Stimulated activated CD4-positive, alpha-beta T cell treated with anti-CD3 and anti-CD28 coated beads, Interleukin-4, amount 100 ng/mL, for 4 hours (primary cell): ENCODE data around the gene COPRS.
A peak's percentile ranks its signal among the peaks of the same experiment; 100 is the strongest.

ENCODE experiments used
- DNase-seq, 2 experiments: peaks; one replicate each; pipeline ENCODE4 v3.0.0-alpha.2; 2020

COPRS gene

GRCh38 chr17:31858642-31859486 is at the start of gene COPRS:
TSS of gene COPRS (minus strand) at chr17:31859244. CDS start at chr17:31859199, 45 bp downstream.
- peak; percentile 71 to 85 for DNase-seq

- DNase-seq, result no peak
Observed at GRCh38 chr17:31908386-31908785, 49.3 kb upstream of the COPRS start.

GRCh38 chr17:31907342-31907962 is 48.4 kb upstream of the COPRS start:
- DNase-seq, result no peak

- no peak for DNase-seq
Observed at GRCh38 chr17:31903401-31903800, 44.4 kb upstream of the COPRS start.

- DNase-seq, result no peak
Observed at GRCh38 chr17:31902693-31903092, 43.6 kb upstream of the COPRS start.

GRCh38 chr17:31900877-31901276 is 41.8 kb upstream of the COPRS start:
- no peak for DNase-seq

- no peak for DNase-seq
Observed at GRCh38 chr17:31888124-31888523, 29.1 kb upstream of the COPRS start.

- DNase-seq, result no peak
Observed at GRCh38 chr17:31882571-31882970, 23.5 kb upstream of the COPRS start.

GRCh38 chr17:31880311-31880710 is 21.3 kb upstream of the COPRS start:
- no peak for DNase-seq

- no peak for DNase-seq
Observed at GRCh38 chr17:31878703-31879073, 19.6 kb upstream of the COPRS start.

GRCh38 chr17:31877911-31878702 is 19.1 kb upstream of the COPRS start:
- DNase-seq, result no peak

GRCh38 chr17:31877341-31877740 is 18.3 kb upstream of the COPRS start:
- no peak for DNase-seq

GRCh38 chr17:31875081-31875480 is 16.0 kb upstream of the COPRS start:
- DNase-seq, result no peak

GRCh38 chr17:31869797-31870568 is 10.9 kb upstream of the COPRS start:
- no peak for DNase-seq

- no peak for DNase-seq
Observed at GRCh38 chr17:31869031-31869430, 10.0 kb upstream of the COPRS start.

GRCh38 chr17:31859487-31860008 is 504 bp upstream of the COPRS start:
- no peak for DNase-seq

GRCh38 chr17:31857920-31858641 is 963 bp downstream of the COPRS start:
- no peak for DNase-seq

GRCh38 chr17:31856750-31857149 is 2.3 kb downstream of the COPRS start:
- DNase-seq, result no peak

- no peak for DNase-seq
Observed at GRCh38 chr17:31854672-31855071, 4.4 kb downstream of the COPRS start.

- DNase-seq, result no peak
Observed at GRCh38 chr17:31853911-31854470, 5.1 kb downstream of the COPRS start.

GRCh38 chr17:31845291-31845690 is 13.8 kb downstream of the COPRS start:
- DNase-seq, result no peak
